ENCODE results near the gene RAB23.

Gene RAB23
- 0.26 to 1.2 (median 0.77) reads per million in 3 donors for total RNA-seq

DNA sequence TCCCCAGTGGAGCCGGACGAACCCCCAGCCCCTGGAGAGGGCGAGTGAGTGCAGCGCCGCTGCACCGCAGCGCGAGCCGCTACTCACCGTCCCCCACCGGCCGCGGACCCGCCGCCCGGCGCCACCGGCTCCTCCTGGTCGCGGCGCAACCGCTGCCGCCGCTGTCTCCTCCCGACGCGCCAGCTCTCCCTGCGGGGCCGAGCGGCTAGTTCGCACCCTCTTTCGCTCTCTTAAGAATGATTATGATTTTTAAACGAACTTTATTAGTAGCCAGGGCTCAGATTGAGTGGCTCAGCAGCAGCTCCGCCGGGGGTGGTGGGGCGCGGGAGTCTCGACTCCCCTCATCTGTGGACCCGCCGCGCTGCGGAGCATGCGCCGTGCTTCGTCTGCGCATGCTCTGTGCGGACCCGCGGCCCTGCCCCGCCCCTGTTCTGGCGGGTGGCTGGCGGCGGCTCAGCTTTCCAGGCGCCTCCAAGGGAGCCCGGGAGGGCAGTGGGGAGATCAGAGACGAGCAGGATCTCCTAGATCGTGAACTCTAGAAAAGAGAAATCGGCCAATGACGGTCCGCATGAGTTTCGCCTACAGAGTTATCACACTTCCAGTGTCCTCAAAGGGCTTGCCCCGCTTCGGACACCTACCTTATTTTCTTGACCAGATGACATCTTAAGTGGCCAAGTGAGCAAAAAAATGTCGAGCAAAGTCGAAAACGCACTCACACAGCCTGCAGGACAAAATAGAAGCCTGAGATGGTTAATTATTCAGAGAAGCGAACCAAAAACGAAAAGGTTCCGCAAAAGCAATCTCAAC is at the start of gene RAB23:
Gene RAB23 (minus strand): TSS at position 372 of the 807 bp plus-strand sequence. CDS start 11,927 bp downstream, outside the sequence.
- Histone ChIP-seq H3K4me3 (ENCODE audit: insufficient read depth, low read depth, low read length, poor library complexity, severe bottlenecking) (peak within 1 kb of the TSS; percentile 94), H3K36me3 (ENCODE audit: control insufficient read depth, insufficient read depth, low read length) (no peaks in the 10 kb centered on the region), H3K27me3 (replicated peaks; ENCODE audit: control insufficient read depth, insufficient read depth, low read length, poor library complexity, severe bottlenecking) (peaks cover 10% of the 10 kb centered on the region), H3K4me1 (ENCODE audit: control insufficient read depth, insufficient read depth, low read length, poor library complexity, severe bottlenecking) (no peaks in the 10 kb centered on the region), H3K27ac (ENCODE audit: insufficient read depth, low read length, poor library complexity, severe bottlenecking) (peak within 1 kb of the TSS; percentile 56), H3K9me3 (ENCODE audit: control insufficient read depth, low read length) (no peaks in the 10 kb centered on the region)
- peak; percentile 69 to 73 (median 72) for DNase-seq

DNA sequence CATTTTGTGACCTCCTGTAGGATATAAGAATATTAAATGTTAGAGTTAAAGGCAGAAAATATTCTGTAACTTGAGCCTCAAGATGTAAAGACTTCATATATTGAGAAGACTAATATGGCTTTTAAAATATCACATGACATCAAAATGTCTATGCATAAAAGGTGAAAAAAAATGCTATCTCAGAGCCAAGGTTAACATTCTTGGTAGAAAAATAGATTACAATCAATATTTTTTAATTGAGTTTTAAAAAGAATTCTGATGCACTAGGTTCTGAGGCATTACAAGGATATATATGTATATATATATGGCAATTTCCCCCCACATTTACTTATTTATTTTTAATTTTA is 46.2 kb upstream of the RAB23 start:
- Histone ChIP-seq H3K4me1 (ENCODE audit: control insufficient read depth, insufficient read depth, low read length, poor library complexity, severe bottlenecking) (no peaks in the 10 kb centered on the region), H3K9me3 (ENCODE audit: control insufficient read depth, low read length) (no peaks in the 10 kb centered on the region), H3K36me3 (ENCODE audit: control insufficient read depth, insufficient read depth, low read length) (no peaks in the 10 kb centered on the region), H3K4me3 (ENCODE audit: insufficient read depth, low read depth, low read length, poor library complexity, severe bottlenecking) (no peak overlapping the region), H3K27me3 (replicated peaks; ENCODE audit: control insufficient read depth, insufficient read depth, low read length, poor library complexity, severe bottlenecking) (no peaks in the 10 kb centered on the region), H3K27ac (ENCODE audit: insufficient read depth, low read length, poor library complexity, severe bottlenecking) (no peak overlapping the region)
- DNase-seq = no peak

- H3K4me3 ChIP-seq (ENCODE audit: insufficient read depth, low read depth, low read length, poor library complexity, severe bottlenecking) = no peak overlapping the region
- H3K4me1 ChIP-seq (ENCODE audit: control insufficient read depth, insufficient read depth, low read length, poor library complexity, severe bottlenecking) = no peaks in the 10 kb centered on the region
- no peaks in the 10 kb centered on the region for H3K9me3 ChIP-seq (ENCODE audit: control insufficient read depth, low read length)
- no peaks in the 10 kb centered on the region for H3K36me3 ChIP-seq (ENCODE audit: control insufficient read depth, insufficient read depth, low read length)
- no peak overlapping the region for H3K27ac ChIP-seq (ENCODE audit: insufficient read depth, low read length, poor library complexity, severe bottlenecking)
- DNase-seq = peak in 1 of 3 donors; percentile 15
- no peaks in the 10 kb centered on the region for H3K27me3 ChIP-seq (replicated peaks; ENCODE audit: control insufficient read depth, insufficient read depth, low read length, poor library complexity, severe bottlenecking)
These were observed 45.6 kb upstream of the RAB23 start for GRCh38 chr6:57267586-57268293.

DNA sequence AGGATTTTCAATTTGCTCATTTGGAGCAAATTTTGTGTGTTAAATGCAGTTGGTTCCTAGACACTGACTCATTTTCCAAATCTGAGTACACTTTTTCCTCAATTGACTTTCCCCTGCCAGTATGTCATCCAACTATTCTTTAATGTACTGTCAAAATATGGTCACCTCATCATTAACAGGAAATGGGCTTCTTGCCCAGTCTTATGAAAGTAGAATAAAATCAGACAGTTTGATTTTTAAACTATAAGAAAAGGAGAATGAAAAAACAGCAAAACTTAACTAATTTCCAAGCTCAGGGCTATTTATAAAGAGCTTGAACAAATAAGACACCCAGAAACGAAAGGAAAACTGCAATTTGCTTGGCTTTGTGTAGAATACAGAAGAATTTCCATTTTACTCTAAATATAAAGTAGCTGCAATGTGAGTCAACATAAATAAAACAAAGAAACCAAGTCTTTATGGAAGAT is 43.7 kb upstream of the RAB23 start:
- Histone ChIP-seq H3K4me3 (ENCODE audit: insufficient read depth, low read depth, low read length, poor library complexity, severe bottlenecking) (no peak overlapping the region), H3K9me3 (ENCODE audit: control insufficient read depth, low read length) (no peaks in the 10 kb centered on the region), H3K36me3 (ENCODE audit: control insufficient read depth, insufficient read depth, low read length) (no peaks in the 10 kb centered on the region), H3K27ac (ENCODE audit: insufficient read depth, low read length, poor library complexity, severe bottlenecking) (no peak overlapping the region), H3K4me1 (ENCODE audit: control insufficient read depth, insufficient read depth, low read length, poor library complexity, severe bottlenecking) (no peaks in the 10 kb centered on the region), H3K27me3 (replicated peaks; ENCODE audit: control insufficient read depth, insufficient read depth, low read length, poor library complexity, severe bottlenecking) (no peaks in the 10 kb centered on the region)
- no peak for DNase-seq

DNA sequence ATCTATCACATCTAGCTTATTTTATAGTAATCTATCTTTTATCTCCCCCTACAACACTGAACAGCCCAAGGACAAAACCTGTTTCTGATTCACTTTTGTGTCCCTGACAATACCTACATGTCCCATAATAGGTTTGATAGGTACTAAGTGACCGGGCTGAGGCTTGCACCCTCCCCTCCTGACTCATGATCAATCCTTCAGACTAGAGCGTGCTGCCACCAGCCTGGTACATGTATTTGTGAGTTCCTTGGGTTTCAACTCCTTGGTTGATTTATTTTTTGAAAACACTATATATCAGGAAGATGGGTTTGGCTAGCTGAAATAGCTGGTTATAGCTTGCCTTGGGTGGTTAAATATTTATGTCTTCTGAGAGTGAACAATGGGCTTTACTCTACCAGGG is 41.6 kb upstream of the RAB23 start:
- no peak overlapping the region for H3K27ac ChIP-seq (ENCODE audit: insufficient read depth, low read length, poor library complexity, severe bottlenecking)
- no peaks in the 10 kb centered on the region for H3K27me3 ChIP-seq (replicated peaks; ENCODE audit: control insufficient read depth, insufficient read depth, low read length, poor library complexity, severe bottlenecking)
- no peaks in the 10 kb centered on the region for H3K36me3 ChIP-seq (ENCODE audit: control insufficient read depth, insufficient read depth, low read length)
- H3K4me3 ChIP-seq (ENCODE audit: insufficient read depth, low read depth, low read length, poor library complexity, severe bottlenecking) = no peak overlapping the region
- no peak for DNase-seq
- no peaks in the 10 kb centered on the region for H3K4me1 ChIP-seq (ENCODE audit: control insufficient read depth, insufficient read depth, low read length, poor library complexity, severe bottlenecking)
- no peaks in the 10 kb centered on the region for H3K9me3 ChIP-seq (ENCODE audit: control insufficient read depth, low read length)

DNA sequence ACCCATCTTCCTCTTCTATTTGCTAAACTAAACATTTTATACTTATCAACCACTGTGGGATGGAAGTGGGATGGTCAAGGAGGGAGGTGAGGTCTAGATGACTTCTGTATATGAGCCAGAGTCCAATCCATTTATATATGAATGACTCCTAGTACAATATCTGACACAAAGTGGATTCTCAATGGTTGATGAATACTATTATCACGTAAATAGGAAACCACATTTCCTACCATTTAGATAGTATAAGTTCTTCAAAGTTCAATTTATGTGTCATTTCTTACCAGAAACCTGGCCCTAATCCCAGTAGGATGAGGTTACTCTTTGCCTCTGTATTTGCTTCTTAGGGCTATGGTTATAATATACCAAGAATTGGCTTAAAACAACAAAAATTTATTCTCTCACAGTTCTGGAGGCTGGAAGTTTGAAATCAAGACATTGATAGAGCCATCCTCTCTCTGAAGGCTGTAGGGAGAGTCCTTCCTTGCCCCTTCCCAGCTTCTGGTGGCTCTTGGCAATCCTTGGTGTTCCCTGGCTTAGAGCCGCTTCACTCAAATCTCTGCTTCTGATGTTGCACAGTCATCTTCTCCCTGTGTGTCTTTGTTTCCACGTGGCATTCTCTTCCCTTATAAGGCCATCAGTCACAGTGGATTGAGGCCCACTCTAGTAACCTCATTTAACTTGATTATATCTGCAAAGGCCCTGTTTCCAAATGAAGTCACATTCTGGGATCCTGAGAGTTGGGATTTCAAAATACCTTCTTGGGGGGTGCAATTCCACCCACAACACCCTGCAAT is 41.0 kb upstream of the RAB23 start:
- no peak overlapping the region for H3K27ac ChIP-seq (ENCODE audit: insufficient read depth, low read length, poor library complexity, severe bottlenecking)
- no peak for DNase-seq
- no peaks in the 10 kb centered on the region for H3K36me3 ChIP-seq (ENCODE audit: control insufficient read depth, insufficient read depth, low read length)
- no peaks in the 10 kb centered on the region for H3K4me1 ChIP-seq (ENCODE audit: control insufficient read depth, insufficient read depth, low read length, poor library complexity, severe bottlenecking)
- no peaks in the 10 kb centered on the region for H3K27me3 ChIP-seq (replicated peaks; ENCODE audit: control insufficient read depth, insufficient read depth, low read length, poor library complexity, severe bottlenecking)
- H3K4me3 ChIP-seq (ENCODE audit: insufficient read depth, low read depth, low read length, poor library complexity, severe bottlenecking) = no peak overlapping the region
- no peaks in the 10 kb centered on the region for H3K9me3 ChIP-seq (ENCODE audit: control insufficient read depth, low read length)

- H3K9me3 ChIP-seq (ENCODE audit: control insufficient read depth, low read length) = no peaks in the 10 kb centered on the region
- no peak for DNase-seq
- no peaks in the 10 kb centered on the region for H3K36me3 ChIP-seq (ENCODE audit: control insufficient read depth, insufficient read depth, low read length)
- H3K27ac ChIP-seq (ENCODE audit: insufficient read depth, low read length, poor library complexity, severe bottlenecking) = no peak overlapping the region
- no peak overlapping the region for H3K4me3 ChIP-seq (ENCODE audit: insufficient read depth, low read depth, low read length, poor library complexity, severe bottlenecking)
- H3K27me3 ChIP-seq (replicated peaks; ENCODE audit: control insufficient read depth, insufficient read depth, low read length, poor library complexity, severe bottlenecking) = no peaks in the 10 kb centered on the region
- no peaks in the 10 kb centered on the region for H3K4me1 ChIP-seq (ENCODE audit: control insufficient read depth, insufficient read depth, low read length, poor library complexity, severe bottlenecking)
These were observed 40.4 kb upstream of the RAB23 start for GRCh38 chr6:57262488-57262887.

DNA sequence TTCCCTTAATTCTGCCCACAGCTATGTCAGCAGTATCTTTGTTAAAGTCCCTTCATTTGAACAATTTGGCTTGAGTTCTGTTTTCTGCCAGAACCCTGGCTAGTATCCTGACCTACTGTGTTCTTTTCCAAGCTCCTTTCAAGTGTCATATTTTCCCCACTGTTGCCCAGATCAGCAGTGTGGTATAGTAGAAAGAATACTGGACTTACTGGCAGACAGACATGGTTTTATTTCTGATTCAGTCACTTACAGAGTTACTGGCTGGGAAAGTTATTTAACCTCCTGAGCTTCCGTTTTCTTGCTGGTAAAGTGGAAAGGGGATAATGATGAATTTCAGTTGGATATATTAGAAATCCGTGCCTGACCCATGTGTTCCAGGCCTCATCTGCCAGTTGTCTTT is 39.8 kb upstream of the RAB23 start:
- H3K36me3 ChIP-seq (ENCODE audit: control insufficient read depth, insufficient read depth, low read length) = no peaks in the 10 kb centered on the region
- H3K9me3 ChIP-seq (ENCODE audit: control insufficient read depth, low read length) = no peaks in the 10 kb centered on the region
- no peaks in the 10 kb centered on the region for H3K4me1 ChIP-seq (ENCODE audit: control insufficient read depth, insufficient read depth, low read length, poor library complexity, severe bottlenecking)
- H3K4me3 ChIP-seq (ENCODE audit: insufficient read depth, low read depth, low read length, poor library complexity, severe bottlenecking) = no peak overlapping the region
- no peak overlapping the region for H3K27ac ChIP-seq (ENCODE audit: insufficient read depth, low read length, poor library complexity, severe bottlenecking)
- H3K27me3 ChIP-seq (replicated peaks; ENCODE audit: control insufficient read depth, insufficient read depth, low read length, poor library complexity, severe bottlenecking) = no peaks in the 10 kb centered on the region
- no peak for DNase-seq

- no peak for DNase-seq
- no peaks in the 10 kb centered on the region for H3K9me3 ChIP-seq (ENCODE audit: control insufficient read depth, low read length)
These were observed 37.0 kb upstream of the RAB23 start for GRCh38 chr6:57259064-57259463.

More at GRCh38 chr6:57259064-57259463, 37.0 kb upstream of the RAB23 start:
- no peak overlapping the region for H3K4me3 ChIP-seq (ENCODE audit: insufficient read depth, low read depth, low read length, poor library complexity, severe bottlenecking)
- H3K36me3 ChIP-seq (ENCODE audit: control insufficient read depth, insufficient read depth, low read length) = no peaks in the 10 kb centered on the region
- H3K27me3 ChIP-seq (replicated peaks; ENCODE audit: control insufficient read depth, insufficient read depth, low read length, poor library complexity, severe bottlenecking) = no peaks in the 10 kb centered on the region
- no peak overlapping the region for H3K27ac ChIP-seq (ENCODE audit: insufficient read depth, low read length, poor library complexity, severe bottlenecking)
- no peaks in the 10 kb centered on the region for H3K4me1 ChIP-seq (ENCODE audit: control insufficient read depth, insufficient read depth, low read length, poor library complexity, severe bottlenecking)

All from effector memory CD4-positive, alpha-beta T cell (primary cell).